K562 (cell line): ENCODE results near the gene IL10RB. TPM values are rescaled to one million over a fixed set of nuclear protein-coding genes. Genes with fewer than 3 reads are reported as not detected.

Experiments
- C11orf30 ChIP-seq: fragments of 450-650 bp; IDR thresholded peaks from 2 replicates; pipeline ENCODE4 v1.6.1; 2016; ENCODE audit warnings: low read depth, mild to moderate bottlenecking
- CAMTA2 ChIP-seq: fragments of 250-450 bp; sonication (Bioruptor Pico); conservative IDR thresholded peaks from 2 replicates; pipeline ENCODE4 v1.5.1; 2022
- FOXP1 ChIP-seq: sonication (generic); formaldehyde crosslinking; IDR thresholded peaks from 2 replicates; pipeline ENCODE4 v1.8.0; 2022; ENCODE audit warnings: mild to moderate bottlenecking, missing genetic modification reagents
- HMG20A ChIP-seq: fragments of 450-650 bp; formaldehyde crosslinking; conservative IDR thresholded peaks from 2 replicates; pipeline ENCODE4 v1.4.0; 2020; ENCODE audit warnings: mild to moderate bottlenecking, mixed read lengths
- ID3 ChIP-seq, 2 experiments: fragments of 250-450 bp in 1 of 2; fragments of 450-650 bp in 1 of 2; sonication (Bioruptor Pico) in 1 of 2; IDR thresholded peaks; 2 replicates each; pipeline versions ENCODE4 v1.6.1 to v1.8.0; 2016 to 2021; ENCODE audit warnings: mild to moderate bottlenecking in 2 of 2, moderate library complexity in 2 of 2, missing compliant biosample characterization in 1 of 2, missing genetic modification characterization in 1 of 2
- LEF1 ChIP-seq: fragments of 450-650 bp; IDR thresholded peaks from 2 replicates; pipeline ENCODE4 v1.6.1; 2016; ENCODE audit warnings: mild to moderate bottlenecking
- MAFK ChIP-seq: IDR thresholded peaks from 2 replicates; pipeline ENCODE4 v1.6.1; 2011; ENCODE audit warnings: low read length, improper control_type of control experiment
- MTA2 ChIP-seq: fragments of 450-650 bp; IDR thresholded peaks from 2 replicates; pipeline ENCODE4 v1.6.1; 2016; ENCODE audit warnings: low read depth
- NELFE ChIP-seq: IDR thresholded peaks from 2 replicates; pipeline ENCODE4 v1.6.1; 2011; ENCODE audit warnings: mild to moderate bottlenecking; ENCODE audit not compliant: insufficient read depth, insufficient read length
- RAD21 ChIP-seq, 2 experiments: fragments of 250-450 bp in 1 of 2; fragments of 450-650 bp in 1 of 2; sonication (Bioruptor Pico) in 1 of 2; formaldehyde crosslinking in 1 of 2; IDR thresholded peaks in 1 of 2; conservative IDR thresholded peaks in 1 of 2; 2 replicates each; pipeline versions ENCODE4 v1.4.0 to v1.8.0; 2020 to 2022; ENCODE audit warnings: mild to moderate bottlenecking in 2 of 2, moderate library complexity in 1 of 2
- RBM17 ChIP-seq: fragments of 200-400 bp; formaldehyde crosslinking; IDR thresholded peaks from 2 replicates; pipeline ENCODE4 v1.6.1; 2017; ENCODE audit warnings: low read depth, mild to moderate bottlenecking, low read length, borderline replicate concordance
- ZC3H11A ChIP-seq: IDR thresholded peaks from 2 replicates; pipeline ENCODE4 v1.6.1; 2012; ENCODE audit warnings: low read depth, low read length, improper control_type of control experiment
- ZNF695 ChIP-seq: fragments of 450-650 bp; formaldehyde crosslinking; IDR thresholded peaks from 2 replicates; pipeline ENCODE4 v1.4.0; 2020; ENCODE audit warnings: mild to moderate bottlenecking, moderate library complexity
- polyA plus RNA-seq, 8 experiments: library from polyadenylated mRNA; depleted of rRNA in 4 of 8; stranded (reverse) in 5 of 8; unstranded in 3 of 8; fragments of >200 nt; fragmentation: Nextera tagmentation in 2 of 8; fragmentation: Illumina TruSeq in 1 of 8; extraction: Ambion mirVana in 2 of 8; extraction: Trizol in 1 of 8; gene quantifications; 2 replicates each; pipeline versions ENCODE4 v1.2.1 to v1.2.3, GENCODE V29; 2011 to 2014; ENCODE audit warnings: inconsistent platforms in 1 of 8, missing spikeins in 1 of 8
- total RNA-seq, 7 experiments: library from RNA; depleted of rRNA in 6 of 7; stranded (reverse); fragments of >200 nt in 6 of 7; fragmentation: Illumina TruSeq in 2 of 7; extraction: Trizol in 2 of 7; gene quantifications; 2 replicates each; pipeline versions ENCODE4 v1.2.1 to v1.2.3, GENCODE V29; 2011 to 2021; ENCODE audit warnings: low replicate concordance in 1 of 7
- TF ChIP-seq, protein P1 (sequence below): fragments of 450-650 bp; IDR thresholded peaks from one replicate; pipeline ENCODE4 v1.6.1; 2018; ENCODE audit warnings: mild to moderate bottlenecking, moderate library complexity; ENCODE audit not compliant: partially characterized antibody
- TF ChIP-seq, protein P2 (sequence below), 2 experiments: fragments of 450-650 bp; conservative IDR thresholded peaks; 2 replicates each; pipeline ENCODE4 v1.6.1; 2017; ENCODE audit warnings: mild to moderate bottlenecking in 2 of 2, moderate library complexity in 2 of 2
- TF ChIP-seq, protein P3 (sequence below): fragments of 250-450 bp; sonication (Bioruptor Pico); IDR thresholded peaks from 2 replicates; pipeline ENCODE4 v1.9.0; 2021; ENCODE audit warnings: mild to moderate bottlenecking, inconsistent platforms
- TF ChIP-seq, protein P4 (sequence below): fragments of 450-650 bp; IDR thresholded peaks from 2 replicates; pipeline ENCODE4 v1.6.1; 2017; ENCODE audit warnings: antibody characterized with exemption

Gene IL10RB
- total and polyA plus RNA-seq, 9 of the 15 experiments (the other 6 are each of a cell fraction or from before 2014, with no cell fraction given) = 10.9 to 33.8 (median 23.0) TPM

GRCh38 chr21:33265664-33266049 lies 510 bp upstream of the IL10RB start (continued):
- TF ChIP-seq ID3 (CRISPR knock-in tag; IDR thresholded peaks at IDR 0.05) = no peak
- 0 out of 2 replicates have a peak, but pooled peaks have one; percentile 22 for TF ChIP-seq ID3 (tag; IDR thresholded peaks at IDR 0.05)
- TF ChIP-seq C11orf30 = no peak
- 0 out of 4 replicates have a peak, but pooled peaks of 1 of the 2 experiments have one; percentile 1 for TF ChIP-seq RAD21 (CRISPR knock-in tag; conservative IDR thresholded peaks at IDR 0.05 in 1 of 2, IDR thresholded peaks at IDR 0.05 in 1 of 2)
- 0 out of 2 replicates have a peak, but pooled peaks have one; percentile 32 for TF ChIP-seq FOXP1 (CRISPR knock-in tag)
- TF ChIP-seq LEF1 = no peak
- no peak for TF ChIP-seq HMG20A (CRISPR knock-in tag)
- TF ChIP-seq NELFE = no peak
- TF ChIP-seq RBM17 = no peak
- TF ChIP-seq, protein P1, sequence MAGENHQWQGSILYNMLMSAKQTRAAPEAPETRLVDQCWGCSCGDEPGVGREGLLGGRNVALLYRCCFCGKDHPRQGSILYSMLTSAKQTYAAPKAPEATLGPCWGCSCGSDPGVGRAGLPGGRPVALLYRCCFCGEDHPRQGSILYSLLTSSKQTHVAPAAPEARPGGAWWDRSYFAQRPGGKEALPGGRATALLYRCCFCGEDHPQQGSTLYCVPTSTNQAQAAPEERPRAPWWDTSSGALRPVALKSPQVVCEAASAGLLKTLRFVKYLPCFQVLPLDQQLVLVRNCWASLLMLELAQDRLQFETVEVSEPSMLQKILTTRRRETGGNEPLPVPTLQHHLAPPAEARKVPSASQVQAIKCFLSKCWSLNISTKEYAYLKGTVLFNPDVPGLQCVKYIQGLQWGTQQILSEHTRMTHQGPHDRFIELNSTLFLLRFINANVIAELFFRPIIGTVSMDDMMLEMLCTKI = no peak
- TF ChIP-seq, protein P2, sequence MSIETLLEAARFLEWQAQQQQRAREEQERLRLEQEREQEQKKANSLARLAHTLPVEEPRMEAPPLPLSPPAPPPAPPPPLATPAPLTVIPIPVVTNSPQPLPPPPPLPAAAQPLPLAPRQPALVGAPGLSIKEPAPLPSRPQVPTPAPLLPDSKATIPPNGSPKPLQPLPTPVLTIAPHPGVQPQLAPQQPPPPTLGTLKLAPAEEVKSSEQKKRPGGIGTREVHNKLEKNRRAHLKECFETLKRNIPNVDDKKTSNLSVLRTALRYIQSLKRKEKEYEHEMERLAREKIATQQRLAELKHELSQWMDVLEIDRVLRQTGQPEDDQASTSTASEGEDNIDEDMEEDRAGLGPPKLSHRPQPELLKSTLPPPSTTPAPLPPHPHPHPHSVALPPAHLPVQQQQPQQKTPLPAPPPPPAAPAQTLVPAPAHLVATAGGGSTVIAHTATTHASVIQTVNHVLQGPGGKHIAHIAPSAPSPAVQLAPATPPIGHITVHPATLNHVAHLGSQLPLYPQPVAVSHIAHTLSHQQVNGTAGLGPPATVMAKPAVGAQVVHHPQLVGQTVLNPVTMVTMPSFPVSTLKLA (conservative IDR thresholded peaks at IDR 0.05) = no peak
- TF ChIP-seq ZNF695 = no peak
- TF ChIP-seq, protein P3, sequence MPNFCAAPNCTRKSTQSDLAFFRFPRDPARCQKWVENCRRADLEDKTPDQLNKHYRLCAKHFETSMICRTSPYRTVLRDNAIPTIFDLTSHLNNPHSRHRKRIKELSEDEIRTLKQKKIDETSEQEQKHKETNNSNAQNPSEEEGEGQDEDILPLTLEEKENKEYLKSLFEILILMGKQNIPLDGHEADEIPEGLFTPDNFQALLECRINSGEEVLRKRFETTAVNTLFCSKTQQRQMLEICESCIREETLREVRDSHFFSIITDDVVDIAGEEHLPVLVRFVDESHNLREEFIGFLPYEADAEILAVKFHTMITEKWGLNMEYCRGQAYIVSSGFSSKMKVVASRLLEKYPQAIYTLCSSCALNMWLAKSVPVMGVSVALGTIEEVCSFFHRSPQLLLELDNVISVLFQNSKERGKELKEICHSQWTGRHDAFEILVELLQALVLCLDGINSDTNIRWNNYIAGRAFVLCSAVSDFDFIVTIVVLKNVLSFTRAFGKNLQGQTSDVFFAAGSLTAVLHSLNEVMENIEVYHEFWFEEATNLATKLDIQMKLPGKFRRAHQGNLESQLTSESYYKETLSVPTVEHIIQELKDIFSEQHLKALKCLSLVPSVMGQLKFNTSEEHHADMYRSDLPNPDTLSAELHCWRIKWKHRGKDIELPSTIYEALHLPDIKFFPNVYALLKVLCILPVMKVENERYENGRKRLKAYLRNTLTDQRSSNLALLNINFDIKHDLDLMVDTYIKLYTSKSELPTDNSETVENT (CRISPR knock-in tag) = no peak
- no peak for TF ChIP-seq MAFK
- no peak for TF ChIP-seq MTA2
- TF ChIP-seq ZC3H11A = no peak
- TF ChIP-seq, protein P4, sequence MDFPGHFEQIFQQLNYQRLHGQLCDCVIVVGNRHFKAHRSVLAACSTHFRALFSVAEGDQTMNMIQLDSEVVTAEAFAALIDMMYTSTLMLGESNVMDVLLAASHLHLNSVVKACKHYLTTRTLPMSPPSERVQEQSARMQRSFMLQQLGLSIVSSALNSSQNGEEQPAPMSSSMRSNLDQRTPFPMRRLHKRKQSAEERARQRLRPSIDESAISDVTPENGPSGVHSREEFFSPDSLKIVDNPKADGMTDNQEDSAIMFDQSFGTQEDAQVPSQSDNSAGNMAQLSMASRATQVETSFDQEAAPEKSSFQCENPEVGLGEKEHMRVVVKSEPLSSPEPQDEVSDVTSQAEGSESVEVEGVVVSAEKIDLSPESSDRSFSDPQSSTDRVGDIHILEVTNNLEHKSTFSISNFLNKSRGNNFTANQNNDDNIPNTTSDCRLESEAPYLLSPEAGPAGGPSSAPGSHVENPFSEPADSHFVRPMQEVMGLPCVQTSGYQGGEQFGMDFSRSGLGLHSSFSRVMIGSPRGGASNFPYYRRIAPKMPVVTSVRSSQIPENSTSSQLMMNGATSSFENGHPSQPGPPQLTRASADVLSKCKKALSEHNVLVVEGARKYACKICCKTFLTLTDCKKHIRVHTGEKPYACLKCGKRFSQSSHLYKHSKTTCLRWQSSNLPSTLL = no peak
- TF ChIP-seq CAMTA2 (CRISPR knock-in tag) = no peak
